Natural killer cell (primary cell): ENCODE measurements around the gene NFATC2IP. TPM values are rescaled to one million over a fixed set of nuclear protein-coding genes. Genes with fewer than 3 reads are reported as not detected.

ENCODE experiments used
- ATAC-seq, 3 donors: fragments of 150-1000 bp in 2 of 3; fragments of 200-7000 bp in 1 of 3; cut with Tn5 transposase; 1 replicate in 1 of 3; 2 replicates in 2 of 3; pipeline ENCODE4 v1.10.0; 2021; ENCODE audit warnings: mild to moderate bottlenecking in 2 of 3, moderate library complexity in 2 of 3
- DNase-seq, 2 donors: peaks; one replicate each; pipeline versions ENCODE4 v3.0.0 to v3.0.0-alpha.2; 2013 to 2021; ENCODE audit warnings: mixed read lengths in 1 of 2
- H3K27ac ChIP-seq: one replicate; pipeline ENCODE4 v1.5.1; 2013; ENCODE audit warnings: mild to moderate bottlenecking, low read length
- H3K27me3 ChIP-seq: one replicate; pipeline ENCODE4 v1.6.1; 2013; ENCODE audit warnings: low read length; ENCODE audit not compliant: control insufficient read depth, insufficient read depth
- H3K36me3 ChIP-seq: one replicate; pipeline ENCODE4 v1.6.1; 2013; ENCODE audit warnings: low read length; ENCODE audit not compliant: control insufficient read depth, insufficient read depth
- H3K4me1 ChIP-seq: one replicate; pipeline ENCODE4 v1.6.1; 2013; ENCODE audit warnings: low read length; ENCODE audit not compliant: control insufficient read depth, insufficient read depth
- H3K4me3 ChIP-seq: one replicate; pipeline ENCODE4 v1.5.1; 2013; ENCODE audit warnings: low read length
- H3K9me3 ChIP-seq: one replicate; pipeline ENCODE4 v1.6.1; 2013; ENCODE audit warnings: low read length; ENCODE audit not compliant: control insufficient read depth, insufficient read depth
- H3K27ac Mint-ChIP-seq, 2 donors: one replicate each; pipeline ENCODE4 v1.8.0; 2022; ENCODE audit warnings: mild to moderate bottlenecking in 2 of 2, mixed read lengths in 2 of 2, moderate library complexity in 1 of 2
- H3K27me3 Mint-ChIP-seq, 2 donors: one replicate each; pipeline ENCODE4 v1.8.0; 2022; ENCODE audit warnings: low read depth in 2 of 2, mixed read lengths in 2 of 2
- H3K36me3 Mint-ChIP-seq: one replicate; pipeline ENCODE4 v1.8.0; 2022; ENCODE audit warnings: mixed read lengths
- H3K4me1 Mint-ChIP-seq, 2 donors: one replicate each; pipeline ENCODE4 v1.8.0; 2022; ENCODE audit warnings: mixed read lengths in 2 of 2
- H3K4me3 Mint-ChIP-seq: one replicate; pipeline ENCODE4 v1.8.0; 2022; ENCODE audit warnings: mild to moderate bottlenecking, moderate library complexity, mixed read lengths
- H3K9me3 Mint-ChIP-seq, 2 donors: one replicate each; pipeline ENCODE4 v1.8.0; 2022; ENCODE audit warnings: mixed read lengths in 2 of 2
- CTCF ChIP-seq: fragments of 200-600 bp; IDR thresholded peaks from one replicate; pipeline ENCODE4 v1.8.0; 2022; ENCODE audit warnings: antibody characterized with exemption
- WGBS: methylation state at CpG from one replicate; pipeline ENCODE4 v1.1.7; 2013; ENCODE audit warnings: missing lambda C conversion rate; ENCODE audit not compliant: insufficient coverage; 5-methylcytosine and 5-hydroxymethylcytosine counted together
- intact Hi-C: fragments of 100-400 bp; cut with micrococcal nuclease; formaldehyde crosslinking; loops from one replicate; pipeline ENCODE4 v1.14.2; 2022
- total RNA-seq, 4 donors: library from RNA; stranded (reverse); fragments of 120-200 nt in 1 of 4; gene quantifications; one replicate each; pipeline versions ENCODE4 v1.2.3 to v1.2.4, GENCODE V29; 2013 to 2022

The NFATC2IP gene
- total RNA-seq, 3 donors from 2014 or later (not counting 1 experiment from before 2014, with no cell fraction given): 87.1 to 132 (median 108) TPM

GRCh38 chr16:28927815-28928214 lies 22.9 kb upstream of the NFATC2IP start:
- Mint-ChIP-seq H3K4me1 (peaks cover 32 to 49% of the 10 kb centered on the region in 2 donors), H3K9me3 (no peaks in the 10 kb centered on the region), H3K27me3 (no peaks in the 10 kb centered on the region), H3K36me3 (no peaks in the 10 kb centered on the region), H3K4me3 (no peak overlapping the region), H3K27ac (no peak overlapping the region)
- intact Hi-C loops: loop anchor here (5.0 kb wide), 2 partner anchors 66 to 106 kb away; partner anchors contain the start of genes ATXN2L and SH2B1
- H3K9me3 ChIP-seq: no peaks in the 10 kb centered on the region
- no peaks in the 10 kb centered on the region for H3K36me3 ChIP-seq
- no peak overlapping the region for H3K4me3 ChIP-seq
- no peak for DNase-seq
- no peak for TF ChIP-seq CTCF
- WGBS: 86% methylated on average over 1 of the region's 1 CpG
- no peaks in the 10 kb centered on the region for H3K27me3 ChIP-seq
- H3K4me1 ChIP-seq: peaks cover 39% of the 10 kb centered on the region
- no peak for ATAC-seq
- H3K27ac ChIP-seq: no peak overlapping the region

GRCh38 chr16:28930203-28930602 lies 20.5 kb upstream of the NFATC2IP start:
- intact Hi-C loops: no loop called here
- no peaks in the 10 kb centered on the region for H3K36me3 ChIP-seq
- H3K4me1 Mint-ChIP-seq: peaks cover 21 to 39% of the 10 kb centered on the region in 2 donors

GRCh38 chr16:28930652-28931051 lies 20.1 kb upstream of the NFATC2IP start:
- Mint-ChIP-seq H3K27me3 (no peaks in the 10 kb centered on the region), H3K4me1 (peaks cover 22 to 37% of the 10 kb centered on the region in 2 donors), H3K9me3 (no peaks in the 10 kb centered on the region), H3K27ac (peak overlapping the region; percentile 92 to 93), H3K36me3 (no peaks in the 10 kb centered on the region), H3K4me3 (peak overlapping the region; percentile 73)
- Histone ChIP-seq H3K4me1 (peaks cover 30% of the 10 kb centered on the region), H3K27me3 (no peaks in the 10 kb centered on the region), H3K36me3 (no peaks in the 10 kb centered on the region), H3K9me3 (no peaks in the 10 kb centered on the region), H3K27ac (peak overlapping the region; percentile 68), H3K4me3 (no peak overlapping the region)
- ATAC-seq (peak in 2 of 3 donors; percentile 50 to 59), DNase-seq (peak in 1 of 2 donors; percentile 31)
- 15% methylated on average over 2 of the region's 3 CpGs for WGBS
- intact Hi-C loops: no loop called here
- no peak for TF ChIP-seq CTCF

More at GRCh38 chr16:28930203-28930602, 20.5 kb upstream of the NFATC2IP start:
- ATAC-seq (no peak), DNase-seq (no peak)
- TF ChIP-seq CTCF: no peak
- Histone ChIP-seq H3K27ac (peak overlapping the region; percentile 68), H3K27me3 (no peaks in the 10 kb centered on the region), H3K4me3 (no peak overlapping the region), H3K4me1 (peaks cover 27% of the 10 kb centered on the region), H3K9me3 (no peaks in the 10 kb centered on the region)
- Mint-ChIP-seq H3K27me3 (no peaks in the 10 kb centered on the region), H3K9me3 (no peaks in the 10 kb centered on the region), H3K4me3 (no peak overlapping the region), H3K36me3 (no peaks in the 10 kb centered on the region), H3K27ac (peak overlapping the region; percentile 92 to 93)
- WGBS: 90% methylated on average over 3 of the region's 3 CpGs

- Histone ChIP-seq H3K4me3 (peak within 1 kb of the TSS; percentile 40), H3K27ac (peak within 1 kb of the TSS; percentile 68), H3K36me3 (no peaks in the 10 kb centered on the region), H3K27me3 (no peaks in the 10 kb centered on the region), H3K4me1 (peaks cover 38% of the 10 kb centered on the region), H3K9me3 (no peaks in the 10 kb centered on the region)
- intact Hi-C loops: no loop called here
- Mint-ChIP-seq H3K9me3 (no peaks in the 10 kb centered on the region), H3K27ac (peak within 1 kb of the TSS; percentile 92 to 93), H3K27me3 (no peaks in the 10 kb centered on the region), H3K36me3 (no peaks in the 10 kb centered on the region), H3K4me3 (peak within 1 kb of the TSS; percentile 73), H3K4me1 (peaks cover 26 to 40% of the 10 kb centered on the region in 2 donors)
- ATAC-seq (no peak), DNase-seq (no peak)
- WGBS: 55% methylated on average over 7 of the region's 10 CpGs
- TF ChIP-seq CTCF: no peak
Measured at GRCh38 chr16:28931801-28932225, 18.9 kb upstream of the NFATC2IP start, which contains the start of gene CD19. CD19 (plus strand) TSS chr16:28931971; CDS start chr16:28932001, 30 bp downstream.
